HuH-7 (cell line): ENCODE results near the gene CHRM3.
A peak's percentile ranks its signal among the peaks of the same experiment; 100 is the strongest.
"Not testable (repeated sequence)": the region's sequence is repeated elsewhere in the genome, so short reads cannot be mapped to it uniquely, and the experiment has no call there.

ENCODE experiments used
- DNase-seq: peaks from one replicate; pipeline ENCODE4 v3.0.0; 2011; ENCODE audit warnings: low spot score

Gene CHRM3

DNA sequence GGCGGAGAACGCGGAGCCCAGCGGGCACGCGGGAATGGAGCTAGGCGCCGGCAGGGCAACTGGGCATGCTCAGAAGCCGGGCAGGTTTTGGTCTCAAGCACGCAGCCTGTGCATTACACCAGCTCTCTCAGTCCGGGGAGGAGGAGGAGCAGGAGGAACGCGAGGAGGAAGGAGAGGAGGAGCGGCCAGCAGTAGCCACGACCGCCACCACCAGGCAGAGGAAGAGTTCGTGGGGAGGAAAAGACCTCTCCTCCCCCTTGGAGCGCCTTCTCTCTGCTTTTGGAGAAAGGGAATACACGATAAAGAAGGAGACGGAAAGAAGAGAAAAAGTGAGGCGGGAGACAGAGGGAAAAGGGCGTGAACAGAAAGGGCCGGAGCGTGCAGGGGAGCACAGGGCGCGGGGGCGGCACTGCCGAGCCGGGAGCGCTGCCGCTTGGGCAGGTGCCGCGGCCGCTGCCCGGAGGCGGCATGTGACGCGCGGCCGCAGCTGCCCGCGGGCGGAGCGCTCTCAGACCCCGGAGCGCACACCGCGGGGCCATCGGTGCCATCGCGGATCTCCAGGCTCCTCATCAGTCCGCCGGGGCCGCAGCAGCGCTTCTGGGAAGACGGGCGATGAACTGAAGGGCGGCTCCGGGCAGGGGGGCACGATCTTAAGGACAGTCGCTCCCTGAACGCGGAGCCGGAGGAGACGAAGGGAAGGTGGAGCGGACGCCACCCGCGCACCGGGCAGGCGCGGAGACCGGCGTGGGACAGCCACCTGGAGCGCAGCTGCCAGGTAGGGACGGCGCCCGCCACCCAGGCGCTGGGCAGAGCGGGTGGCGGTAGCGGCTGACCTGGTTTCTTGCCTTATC lies at the start of gene CHRM3:
Gene CHRM3 (plus strand): TSS at position 116 of the 851 bp plus-strand sequence. CDS start 520,884 bp downstream, outside the sequence.
- peak; percentile 87 for DNase-seq

DNA sequence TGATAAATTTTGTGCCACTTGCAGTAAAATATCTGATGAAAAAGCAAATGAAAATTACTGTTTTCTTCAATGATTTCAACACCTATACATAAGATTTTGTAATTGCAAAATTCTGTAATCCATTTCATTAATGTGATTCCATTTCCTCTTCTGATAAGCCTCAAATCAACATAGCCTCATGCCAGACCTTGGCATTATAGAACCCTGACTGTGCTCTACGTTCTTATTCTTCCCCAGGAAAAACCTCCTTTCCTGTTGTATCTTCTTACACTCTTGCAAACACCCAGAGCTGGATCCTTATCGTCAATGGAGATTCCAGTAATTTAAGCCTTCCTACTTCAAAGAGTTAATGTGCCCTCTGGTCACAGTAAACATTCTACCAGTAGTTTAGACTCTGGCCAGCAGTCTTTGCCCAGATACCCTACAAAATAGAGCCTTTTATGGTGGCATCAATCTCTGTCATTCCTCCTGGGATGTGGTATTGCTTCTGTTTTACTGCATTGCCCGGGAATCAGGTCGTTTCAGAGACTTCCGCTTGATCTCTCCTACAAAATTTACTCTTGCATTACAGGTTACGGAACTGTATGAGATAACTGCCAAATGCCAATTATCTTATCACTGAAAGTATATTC lies 48.5 kb upstream of the CHRM3 start:
- no peak for DNase-seq

DNA sequence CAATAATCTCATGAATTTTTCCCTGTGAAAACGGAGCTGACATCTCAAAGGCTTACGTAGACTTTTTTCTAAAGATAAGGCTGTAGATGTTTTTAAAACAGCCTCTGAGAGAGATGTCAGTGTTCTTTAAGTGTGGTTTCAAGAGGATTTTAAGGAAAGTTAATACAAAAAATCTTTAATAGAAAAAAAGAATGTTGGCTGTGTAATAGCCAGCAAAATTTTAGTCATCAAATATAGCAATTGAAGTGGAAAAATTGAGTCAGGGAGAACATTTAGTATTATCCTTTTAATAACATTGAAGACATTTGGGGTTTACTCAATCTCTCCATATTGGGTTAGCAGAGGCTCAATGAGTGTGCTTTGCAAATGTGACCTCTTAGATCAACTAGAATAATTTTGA lies 38.6 kb upstream of the CHRM3 start:
- no peak for DNase-seq

DNA sequence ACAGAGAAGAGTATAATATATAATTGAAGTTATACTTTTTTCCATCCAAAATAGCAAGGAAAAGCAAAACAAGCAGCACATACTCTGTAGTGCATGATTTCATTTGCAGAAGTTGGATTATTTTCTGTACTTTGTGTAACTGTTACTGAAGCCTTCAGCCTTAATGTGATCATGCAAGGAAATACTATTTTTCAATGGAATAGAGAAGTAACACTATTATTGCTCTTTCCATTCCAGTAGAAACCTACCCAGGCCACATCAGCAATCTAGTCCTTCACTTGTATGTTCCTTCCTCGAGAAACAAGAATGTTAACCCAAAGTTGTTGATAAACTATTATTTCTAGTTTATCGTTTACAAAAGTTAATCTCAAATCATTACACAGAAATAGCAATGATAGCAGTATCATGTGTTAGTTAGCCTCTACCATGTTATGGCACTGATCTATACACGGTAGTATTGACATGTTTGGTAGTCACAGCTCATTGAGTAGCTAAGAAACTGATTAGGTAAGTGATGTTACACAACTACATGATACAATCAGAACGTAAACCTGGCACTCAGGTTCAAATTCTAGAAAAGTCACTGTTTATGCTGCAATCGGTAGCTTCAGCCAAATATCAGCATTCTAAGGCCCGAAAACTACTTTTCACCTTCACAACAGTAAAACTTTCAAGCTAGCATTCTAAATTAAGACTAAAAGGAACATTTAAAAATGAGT lies 37.6 kb upstream of the CHRM3 start:
- peak; percentile 16 for DNase-seq

DNA sequence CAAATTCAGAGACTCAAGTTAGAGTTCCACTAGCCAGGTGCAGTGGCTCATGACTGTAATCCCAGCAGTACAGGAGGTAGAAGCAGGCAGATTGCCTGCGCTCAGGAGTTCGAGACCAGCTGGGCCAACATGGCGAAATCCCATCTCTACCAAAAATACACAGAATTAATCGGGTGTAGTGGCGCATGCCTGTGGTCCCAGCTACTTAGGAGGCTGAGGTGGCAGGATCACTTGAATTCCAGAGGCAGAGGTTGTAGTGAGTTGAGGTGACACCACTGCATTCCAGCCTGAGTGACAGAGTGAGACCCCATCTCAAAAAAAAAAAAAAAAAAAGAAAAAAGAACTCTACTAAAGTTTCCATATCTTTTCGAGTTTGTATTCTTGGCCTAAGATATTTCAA lies 36.7 kb upstream of the CHRM3 start:
- DNase-seq = no peak

DNA sequence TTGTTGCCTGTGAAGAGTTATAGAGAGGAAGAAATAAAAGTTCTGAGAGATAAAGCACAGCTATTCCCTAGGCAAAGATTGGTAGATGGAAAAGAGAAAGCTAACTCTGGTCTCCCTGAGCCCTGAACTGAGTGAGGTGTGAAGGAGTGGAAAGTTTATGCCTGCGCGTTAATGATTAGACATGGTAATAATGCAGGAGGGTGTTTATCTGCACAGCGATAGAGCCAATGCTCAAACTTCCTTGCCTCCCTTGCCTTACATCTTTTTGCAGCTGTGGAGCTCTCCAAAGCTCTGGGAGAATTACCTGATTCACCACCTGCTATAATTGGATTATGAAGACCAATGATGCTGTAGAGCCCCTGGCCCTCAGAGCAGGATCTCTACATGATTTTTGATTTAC lies 32.8 kb upstream of the CHRM3 start:
- DNase-seq = peak; percentile 46

DNA sequence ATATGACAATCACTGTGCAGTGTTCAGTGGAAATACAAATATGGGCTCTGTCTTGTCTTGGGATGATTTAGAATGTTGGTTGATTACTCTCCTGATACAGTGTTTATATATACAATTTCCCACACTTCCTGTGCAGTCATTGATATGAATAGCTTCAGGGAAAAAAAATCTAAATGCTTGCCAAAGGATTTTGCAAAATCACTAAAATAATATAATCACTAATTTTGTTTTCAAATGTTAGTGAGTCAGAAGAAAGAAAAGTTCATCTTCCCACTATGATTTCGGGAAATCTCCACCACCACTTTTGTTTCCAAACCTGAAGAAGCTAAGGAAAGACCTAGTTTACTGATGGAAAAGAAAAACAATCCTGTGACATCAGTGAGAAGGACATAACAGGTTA lies 32.1 kb upstream of the CHRM3 start:
- no peak for DNase-seq

DNA sequence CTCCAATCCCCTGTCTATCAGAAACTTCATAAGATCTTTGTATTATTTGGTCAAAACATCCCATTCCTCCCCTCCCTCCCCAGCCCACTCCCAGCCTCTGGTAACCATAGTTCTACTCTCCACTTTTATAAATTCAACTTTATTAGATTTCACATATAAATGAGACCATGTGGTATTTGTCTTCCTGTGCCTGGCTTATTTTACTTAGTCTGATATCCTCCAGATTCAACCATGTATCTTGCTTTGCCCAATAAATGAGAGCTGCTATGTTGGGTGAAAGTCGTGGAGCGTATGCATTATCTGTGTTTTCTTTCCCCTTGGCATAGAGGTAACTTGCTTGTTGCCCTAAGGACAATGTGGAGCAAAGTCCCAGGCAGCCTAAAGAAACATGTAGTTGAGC lies 28.5 kb upstream of the CHRM3 start:
- DNase-seq = no peak

DNA sequence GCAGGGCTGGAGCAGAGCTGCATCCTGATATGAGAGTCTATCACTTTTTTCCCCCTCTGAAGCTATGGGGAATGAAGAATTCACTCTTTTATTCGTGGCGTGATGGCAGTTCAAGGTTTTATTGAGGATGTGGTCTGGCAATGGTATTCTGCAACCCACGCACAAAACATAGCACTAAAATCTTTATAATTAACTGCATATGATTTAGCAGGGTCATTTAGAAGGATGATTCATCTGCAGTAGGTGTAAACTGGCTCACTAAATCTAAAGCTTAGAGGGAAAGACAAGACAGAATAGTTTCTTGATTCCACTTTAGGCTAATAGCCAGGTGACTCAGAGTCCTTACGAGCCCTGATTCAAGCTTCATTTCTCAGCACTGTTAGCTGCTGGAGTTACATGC lies 25.0 kb upstream of the CHRM3 start:
- no peak for DNase-seq

DNA sequence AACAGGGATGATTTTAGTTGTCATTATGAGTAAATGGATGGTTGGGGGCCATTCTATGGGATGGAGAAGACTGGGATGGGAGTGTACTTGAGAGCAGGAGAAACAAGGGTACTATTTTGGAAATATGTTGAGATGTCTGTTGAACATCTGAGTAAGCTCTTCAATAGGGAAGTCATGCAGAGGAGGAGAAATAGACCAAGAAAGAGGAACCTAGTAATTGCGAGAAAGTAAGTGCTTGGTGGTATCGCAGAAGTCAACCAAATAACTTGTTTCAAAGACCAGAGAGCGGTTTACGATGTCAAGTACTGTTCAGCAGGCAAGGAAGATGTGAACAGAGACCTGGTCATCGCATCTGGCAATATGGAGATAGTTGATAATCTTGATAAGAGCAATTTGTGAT lies 22.4 kb upstream of the CHRM3 start:
- no peak for DNase-seq

DNA sequence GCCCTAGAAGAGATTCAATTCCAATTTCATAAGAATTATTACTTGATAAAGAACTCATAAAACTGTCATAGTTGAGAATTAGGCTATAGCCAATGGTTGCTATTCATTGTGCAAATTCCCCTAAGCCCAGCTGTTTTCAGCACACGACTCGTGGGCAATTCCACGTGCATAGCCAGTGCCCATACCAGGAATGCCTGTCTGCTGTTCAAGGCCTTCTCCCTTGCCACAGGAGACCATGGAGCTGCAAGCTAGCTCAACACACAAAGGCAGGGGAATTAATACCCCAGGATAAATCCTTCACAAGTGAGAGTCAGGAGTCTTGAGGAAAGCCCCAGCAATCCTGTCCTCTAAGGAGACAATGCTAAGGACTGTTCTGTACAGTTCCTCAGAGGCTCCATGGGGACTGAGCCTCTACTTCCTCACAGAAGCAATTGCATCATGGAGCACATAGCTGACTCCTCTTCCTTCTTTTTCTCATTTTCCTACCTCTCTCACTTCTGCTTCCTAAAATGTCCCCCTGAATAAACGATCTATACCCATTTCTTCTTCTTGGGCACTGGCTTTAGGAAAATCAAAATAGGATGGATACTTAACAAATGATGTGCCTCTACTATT lies 19.1 kb upstream of the CHRM3 start:
- no peak for DNase-seq

DNA sequence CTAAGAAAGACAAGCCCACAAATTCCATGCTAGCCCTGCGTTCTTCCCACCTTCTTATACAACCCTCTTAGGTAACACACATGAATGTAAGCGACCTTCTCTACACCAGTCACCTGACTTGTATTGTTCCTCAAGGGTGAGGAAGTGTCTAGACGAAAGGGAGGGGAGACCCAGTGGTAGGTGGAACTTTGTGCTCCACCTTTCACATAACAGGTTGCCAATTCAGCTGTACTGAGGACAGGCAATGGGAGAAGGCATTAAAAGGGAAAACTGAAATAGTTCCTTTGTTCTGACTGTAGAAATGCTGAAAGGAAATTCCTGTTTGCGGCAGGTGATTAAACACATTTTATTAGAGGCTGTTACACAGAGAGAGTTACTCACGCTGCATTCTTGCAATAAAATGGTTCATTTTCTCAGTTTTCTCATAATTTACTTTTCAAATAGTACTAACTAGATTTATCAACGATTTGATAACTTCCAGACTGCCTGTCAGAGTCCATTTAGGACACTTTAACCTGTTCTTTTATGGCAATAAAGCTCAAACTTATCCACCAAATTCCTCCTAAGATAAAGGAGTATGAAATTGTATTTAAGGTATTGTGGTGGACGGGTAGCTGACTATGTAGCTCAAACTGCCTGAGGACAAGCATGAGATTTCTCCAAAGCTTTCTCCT lies 17.8 kb upstream of the CHRM3 start:
- no peak for DNase-seq

DNA sequence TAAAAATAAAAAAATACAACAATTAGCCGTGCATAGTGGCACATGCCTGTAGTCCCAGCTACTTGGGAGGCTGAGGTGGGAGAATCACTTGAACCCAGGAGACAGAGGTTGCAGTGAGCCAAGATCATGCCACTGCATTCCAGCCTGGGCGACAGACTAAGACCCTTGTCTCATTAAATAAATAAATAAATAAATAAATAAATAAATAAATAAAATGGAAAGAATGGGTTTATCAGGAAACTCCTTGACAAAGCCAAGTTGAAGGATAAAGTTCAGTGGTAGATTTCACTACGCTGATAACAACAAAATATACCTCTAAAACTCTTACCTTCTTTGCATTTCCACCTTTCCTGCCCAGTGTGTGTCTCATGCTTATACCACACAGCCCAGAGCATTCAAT lies 15.5 kb upstream of the CHRM3 start:
- DNase-seq = not testable (repeated sequence)

DNA sequence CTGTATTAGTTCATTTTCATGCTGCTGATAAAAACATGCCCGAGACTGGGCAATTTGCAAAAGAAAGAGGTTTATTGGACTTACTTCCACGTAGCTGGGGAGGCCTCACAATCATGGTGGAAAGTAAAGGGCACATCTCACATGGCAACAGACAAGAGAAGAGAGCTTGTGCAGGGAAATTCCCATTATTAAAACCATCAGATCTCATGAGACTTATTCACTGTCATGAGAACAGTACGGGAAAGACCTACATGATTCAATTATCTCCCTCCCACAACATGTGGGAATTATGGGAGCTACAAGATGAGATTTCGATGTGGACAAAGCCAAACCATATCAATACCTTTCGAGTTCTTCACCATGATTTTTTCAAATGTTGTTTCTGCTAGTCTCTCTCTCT lies 3.7 kb upstream of the CHRM3 start:
- no peak for DNase-seq

DNA sequence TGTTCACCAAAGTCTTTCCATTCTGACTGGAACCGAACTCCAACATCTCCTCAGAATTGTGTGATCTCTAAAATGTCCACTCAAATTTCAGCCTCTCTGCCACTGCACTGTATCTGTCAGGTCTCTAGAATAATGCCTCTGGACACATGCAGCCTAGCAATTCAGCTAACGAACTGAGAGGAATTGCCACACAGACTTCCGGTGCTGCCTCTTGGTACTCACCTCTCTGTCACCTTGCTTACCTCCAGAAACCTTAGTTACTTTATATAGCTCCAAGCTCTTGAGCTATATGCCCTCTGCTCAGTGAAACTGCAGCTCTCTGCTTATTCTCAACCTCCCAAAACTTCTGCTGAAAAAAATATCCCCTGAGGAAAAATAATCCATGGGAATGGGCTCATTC lies 2.7 kb upstream of the CHRM3 start:
- no peak for DNase-seq

DNA sequence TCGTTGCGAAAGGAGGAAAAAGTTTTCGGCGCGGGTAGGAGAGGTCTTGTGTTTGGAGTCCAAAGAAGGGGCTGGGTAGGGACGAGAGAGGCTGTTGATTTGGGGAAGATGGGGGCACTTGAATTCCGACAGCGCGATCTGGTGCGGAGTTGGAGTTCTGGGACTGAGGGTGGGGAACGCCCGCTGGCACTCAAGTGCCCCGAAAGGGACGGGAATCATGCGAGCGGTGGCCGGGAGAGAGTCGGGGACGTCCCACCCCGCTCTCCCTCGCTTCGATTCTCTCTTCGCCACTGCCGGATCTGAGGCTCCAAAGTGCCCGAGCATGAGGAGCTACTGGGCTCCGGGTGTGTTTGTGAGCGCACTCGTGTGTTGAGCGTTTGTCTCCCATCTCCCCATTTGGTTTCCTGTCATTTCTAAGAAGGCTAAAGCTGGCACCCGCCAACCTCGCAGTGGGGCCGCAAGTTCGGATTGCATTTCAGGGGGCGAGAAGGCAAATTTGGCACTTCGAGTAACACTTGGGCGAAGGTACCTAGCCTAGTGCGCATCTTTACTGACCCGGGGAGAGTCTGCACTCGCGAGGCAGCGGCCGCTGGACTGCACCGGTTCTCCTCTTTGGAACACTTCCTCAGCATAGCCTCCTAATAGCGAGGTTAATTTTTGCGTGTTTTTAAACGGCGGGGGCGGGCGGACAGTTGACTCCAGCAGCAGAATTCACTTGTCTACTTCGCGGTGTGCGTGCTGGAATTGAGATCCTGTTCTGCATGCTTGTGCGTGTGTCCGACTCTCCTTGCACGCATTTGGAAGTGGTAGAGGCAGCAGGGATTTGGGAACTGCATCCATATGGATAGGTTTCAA lies 1.2 kb downstream of the CHRM3 start:
- peak; percentile 32 for DNase-seq

DNA sequence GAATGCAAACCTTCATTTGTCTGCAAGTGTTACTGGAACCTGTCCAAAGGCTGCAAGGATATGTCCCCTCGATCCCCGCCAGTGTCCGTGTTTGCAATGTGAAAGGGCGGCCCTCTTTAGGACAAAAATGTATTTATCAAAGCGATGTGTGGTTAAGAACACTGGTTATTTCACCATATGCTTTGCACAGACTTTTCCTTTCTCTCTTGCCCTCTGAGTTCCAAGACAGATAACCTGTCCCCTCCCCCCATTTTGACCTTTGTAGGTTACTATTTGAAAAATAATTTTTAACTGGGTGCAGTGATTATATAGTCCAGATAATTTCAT lies 1.8 kb downstream of the CHRM3 start:
- DNase-seq = no peak

DNA sequence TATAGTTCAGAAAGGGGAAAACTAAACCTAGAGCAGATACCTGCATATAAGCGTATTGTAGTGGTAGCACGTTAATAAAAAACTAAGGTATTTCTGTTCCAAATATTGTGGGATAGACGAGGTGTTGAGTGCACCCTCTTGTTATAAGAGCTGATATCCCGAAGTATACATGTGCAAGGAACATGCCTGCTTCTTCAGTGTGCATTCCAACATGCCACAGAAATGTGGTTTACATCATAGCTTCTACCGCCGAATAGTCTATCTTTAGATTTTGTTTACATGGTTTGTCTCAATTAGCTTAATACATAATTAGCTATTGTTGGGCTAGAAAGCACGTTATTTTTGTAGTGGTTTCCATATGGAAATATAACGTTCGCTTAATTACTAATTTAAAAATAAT lies 2.2 kb downstream of the CHRM3 start:
- DNase-seq = no peak

DNA sequence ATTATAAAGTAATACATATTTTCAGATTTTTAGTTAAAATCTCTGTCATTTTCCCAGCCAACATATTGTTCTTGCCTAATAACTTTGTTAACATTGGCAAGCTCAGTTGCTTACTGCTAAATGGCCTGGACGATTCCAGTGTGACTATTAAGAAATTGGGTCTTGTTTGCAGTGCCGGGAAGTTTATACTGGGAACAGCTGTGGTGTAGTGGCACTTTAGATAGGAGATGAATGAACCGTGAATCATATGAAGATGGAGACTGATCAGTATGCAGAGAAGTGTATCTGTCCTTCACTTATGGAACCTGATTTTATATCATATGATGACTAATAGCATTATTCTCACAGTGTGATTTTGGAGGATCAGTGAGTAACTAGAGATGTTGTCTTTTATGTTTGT lies 3.3 kb downstream of the CHRM3 start:
- DNase-seq = no peak

DNA sequence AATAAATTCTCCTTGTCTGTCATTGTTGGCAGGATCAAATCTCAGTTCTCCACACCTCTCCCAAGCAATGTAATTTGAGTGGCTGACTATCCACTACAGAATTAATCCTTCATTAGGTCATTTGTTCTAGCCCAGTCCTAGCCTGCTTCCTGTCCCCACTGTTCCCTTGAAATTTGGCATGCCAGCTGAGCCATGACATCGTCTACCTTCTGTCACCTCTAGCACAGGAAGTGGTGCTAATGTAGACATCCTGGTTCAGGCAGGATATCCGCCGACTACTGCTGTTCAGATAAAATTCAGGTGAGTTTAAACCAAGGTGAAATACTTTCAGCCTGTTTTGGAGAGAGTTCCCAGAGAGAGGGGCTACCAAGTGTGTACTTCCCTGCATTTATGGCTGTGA lies 5.9 kb downstream of the CHRM3 start:
- DNase-seq = no peak

DNA sequence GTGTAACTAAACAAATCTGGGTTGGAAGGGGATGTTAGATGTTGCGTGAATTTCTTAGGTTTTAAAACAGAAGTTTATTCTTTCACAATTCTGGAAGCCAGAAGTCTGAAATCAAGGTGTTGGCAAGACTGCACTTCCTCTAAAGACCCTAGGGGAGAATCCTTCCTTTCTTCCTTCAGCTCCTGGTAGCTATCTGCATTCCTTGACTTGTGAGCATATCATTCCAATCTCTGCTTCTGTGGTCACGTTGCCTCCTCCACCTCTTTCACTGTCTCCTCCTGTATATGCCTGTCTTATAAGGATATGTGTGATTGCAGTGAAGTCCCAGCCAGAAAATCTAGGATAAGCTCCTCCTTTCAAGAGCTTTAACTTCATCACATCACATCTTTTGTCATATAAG lies 7.7 kb downstream of the CHRM3 start:
- DNase-seq = no peak
